ENCODE data around the gene CD209.
"Not testable (repeated sequence)": the region's sequence is repeated elsewhere in the genome, so short reads cannot be mapped to it uniquely, and the experiment has no call there.

The CD209 gene

GRCh38 chr19:7757358-7757757, 10.0 kb upstream of the CD209 start:
- Mint-ChIP-seq H3K9me3 (peaks cover 49% of the 10 kb centered on the region), H3K4me3 (no peak overlapping the region)

GRCh38 chr19:7756258-7756657, 8.9 kb upstream of the CD209 start:
- H3K4me3 Mint-ChIP-seq: no peak overlapping the region
- H3K27me3 Mint-ChIP-seq: peaks cover 12% of the 10 kb centered on the region
- H3K36me3 Mint-ChIP-seq: peaks cover 9% of the 10 kb centered on the region
- H3K27ac Mint-ChIP-seq: no peak overlapping the region
- CTCF ChIA-PET: no interaction called here
- H3K9me3 Mint-ChIP-seq: peaks cover 51% of the 10 kb centered on the region
- H3K4me1 Mint-ChIP-seq: no peaks in the 10 kb centered on the region
- DNase-seq: no peak

More at GRCh38 chr19:7757358-7757757, 10.0 kb upstream of the CD209 start:
- Mint-ChIP-seq H3K27me3 (peaks cover 12% of the 10 kb centered on the region), H3K4me1 (no peaks in the 10 kb centered on the region), H3K36me3 (peaks cover 9% of the 10 kb centered on the region), H3K27ac (no peak overlapping the region)
- DNase-seq: no peak
- CTCF ChIA-PET: no interaction called here

GRCh38 chr19:7751157-7751783, 3.9 kb upstream of the CD209 start:
- no peaks in the 10 kb centered on the region for H3K4me1 Mint-ChIP-seq
- CTCF ChIA-PET: no interaction called here
- H3K27ac Mint-ChIP-seq: no peak overlapping the region
- peaks cover 21% of the 10 kb centered on the region for H3K9me3 Mint-ChIP-seq
- peaks cover 19% of the 10 kb centered on the region for H3K27me3 Mint-ChIP-seq
- H3K4me3 Mint-ChIP-seq: no peak overlapping the region
- no peak for DNase-seq
- H3K36me3 Mint-ChIP-seq: no peaks in the 10 kb centered on the region

- Mint-ChIP-seq H3K27ac (no peak overlapping the region), H3K4me1 (no peaks in the 10 kb centered on the region), H3K9me3 (peaks cover 9% of the 10 kb centered on the region), H3K27me3 (peaks cover 27% of the 10 kb centered on the region), H3K36me3 (no peaks in the 10 kb centered on the region), H3K4me3 (no peak overlapping the region)
- CTCF ChIA-PET: no interaction called here
- DNase-seq: no peak
Observed at GRCh38 chr19:7748756-7749155, 1.4 kb upstream of the CD209 start.

DNA sequence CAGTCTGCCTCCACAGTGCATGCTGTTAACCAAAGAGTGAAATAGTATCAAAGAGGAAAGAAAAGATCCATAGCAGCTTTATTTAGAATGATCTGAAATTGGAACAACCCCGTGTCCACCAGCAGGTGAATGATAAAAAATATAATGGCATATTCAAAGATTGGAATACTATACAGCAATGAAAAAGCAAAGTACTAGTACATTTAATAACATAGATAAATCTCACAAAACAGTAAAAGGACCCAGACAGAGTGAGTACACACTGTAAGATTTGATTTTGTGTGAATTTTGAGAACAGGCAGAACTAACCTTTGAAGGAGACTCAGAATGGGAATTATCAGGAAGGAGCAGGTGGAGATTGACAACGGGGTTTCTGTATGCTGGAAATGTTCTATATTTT, 837 bp upstream of the CD209 start:
- Mint-ChIP-seq H3K4me1 (no peaks in the 10 kb centered on the region), H3K27me3 (peaks cover 28% of the 10 kb centered on the region), H3K36me3 (no peaks in the 10 kb centered on the region), H3K4me3 (no peak overlapping the region), H3K27ac (no peak overlapping the region), H3K9me3 (peaks cover 8% of the 10 kb centered on the region)
- CTCF ChIA-PET: no interaction called here
- no peak for DNase-seq

- H3K36me3 Mint-ChIP-seq, DNase-seq, H3K27ac Mint-ChIP-seq, H3K4me1 Mint-ChIP-seq, H3K9me3 Mint-ChIP-seq, H3K4me3 Mint-ChIP-seq: not testable (repeated sequence)
- CTCF ChIA-PET: interaction anchor here (1.1 kb wide), 1 partner anchor 65 kb away, joined by 3 read pairs; the partner anchor contains the start of gene TRAPPC5
- peaks cover 32% of the 10 kb centered on the region for H3K27me3 Mint-ChIP-seq
Observed at GRCh38 chr19:7746306-7746705, 1.0 kb downstream of the CD209 start.

DNA sequence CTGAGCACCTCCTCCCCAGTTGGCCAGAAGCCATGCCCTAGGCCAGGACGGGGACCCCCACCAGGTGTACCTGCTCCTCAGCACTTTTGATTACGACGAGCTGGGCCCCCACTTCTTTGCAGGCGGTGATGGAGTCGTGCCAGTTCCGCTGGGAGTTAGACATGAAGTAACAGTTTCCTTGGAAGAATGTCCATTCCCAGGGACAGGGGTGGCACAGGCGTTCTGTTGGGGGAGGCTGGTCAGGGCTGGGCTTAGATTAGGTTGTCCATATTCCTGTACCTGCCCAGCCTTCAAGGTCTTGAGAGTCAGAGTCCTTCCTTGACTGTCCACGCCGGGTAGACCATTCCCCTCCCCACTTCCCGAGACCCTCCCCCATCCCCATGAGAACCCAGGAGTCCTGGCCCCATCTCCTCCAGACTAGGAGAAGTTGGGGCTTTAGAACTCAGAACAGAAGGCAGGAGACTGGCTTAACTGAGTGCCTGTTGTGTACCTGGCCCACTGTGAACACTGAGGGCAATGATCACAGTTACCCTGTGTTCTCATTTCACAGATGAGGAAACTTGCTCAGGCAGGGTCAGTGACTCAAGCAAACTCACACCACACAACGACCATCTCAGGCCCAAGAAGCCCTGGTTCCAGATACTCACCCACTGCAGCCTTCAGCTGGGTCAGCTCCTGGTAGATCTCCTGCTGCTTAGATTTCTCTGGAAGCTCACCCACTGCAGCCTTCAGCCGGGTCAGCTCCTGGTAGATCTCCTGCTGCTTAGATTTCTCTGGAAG, 2.3 kb downstream of the CD209 start:
- H3K9me3 Mint-ChIP-seq: peaks cover 2% of the 10 kb centered on the region
- DNase-seq: no peak
- peaks cover 43% of the 10 kb centered on the region for H3K27me3 Mint-ChIP-seq
- no peaks in the 10 kb centered on the region for H3K36me3 Mint-ChIP-seq
- H3K4me3 Mint-ChIP-seq: no peak overlapping the region
- H3K4me1 Mint-ChIP-seq: no peaks in the 10 kb centered on the region
- no peak overlapping the region for H3K27ac Mint-ChIP-seq
- CTCF ChIA-PET: interaction anchor here (1.1 kb wide), 1 partner anchor 64 kb away, joined by 3 read pairs; the partner anchor contains the start of gene TRAPPC5

- CTCF ChIA-PET: no interaction called here
Observed at GRCh38 chr19:7744199-7744786, 3.0 kb downstream of the CD209 start.

DNA sequence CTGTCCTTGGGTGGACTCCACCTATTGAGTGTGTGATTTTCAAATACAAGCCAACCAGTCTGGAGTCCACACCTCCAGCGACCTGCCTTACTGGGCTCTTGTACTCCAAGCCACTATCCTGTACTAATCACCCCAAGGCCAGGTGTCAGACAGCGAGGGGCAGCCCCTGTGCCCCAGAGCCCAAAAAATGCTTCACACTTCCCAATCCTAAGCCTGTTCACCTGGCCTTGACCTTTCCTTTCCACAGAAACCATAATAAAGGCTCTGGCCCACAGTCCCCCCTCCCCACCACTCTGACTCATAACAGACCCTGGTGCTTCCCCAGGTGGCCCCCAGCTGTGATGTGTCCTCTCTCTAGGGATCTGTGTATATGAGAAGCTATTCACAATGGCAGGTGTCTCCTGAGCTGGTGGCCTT, 3.9 kb downstream of the CD209 start:
- Mint-ChIP-seq H3K27ac (no peak overlapping the region), H3K36me3 (no peaks in the 10 kb centered on the region), H3K4me3 (no peak overlapping the region), H3K9me3 (no peaks in the 10 kb centered on the region), H3K4me1 (no peaks in the 10 kb centered on the region), H3K27me3 (peaks cover 46% of the 10 kb centered on the region)
- CTCF ChIA-PET: no interaction called here
- DNase-seq: no peak

More at GRCh38 chr19:7744199-7744786, 3.0 kb downstream of the CD209 start:
- Mint-ChIP-seq H3K27me3 (peaks cover 44% of the 10 kb centered on the region), H3K36me3 (no peaks in the 10 kb centered on the region), H3K4me3 (no peak overlapping the region), H3K4me1 (no peaks in the 10 kb centered on the region), H3K27ac (no peak overlapping the region), H3K9me3 (peaks cover 2% of the 10 kb centered on the region)
- DNase-seq: no peak

GRCh38 chr19:7742991-7743390, 4.3 kb downstream of the CD209 start:
- Mint-ChIP-seq H3K9me3 (no peaks in the 10 kb centered on the region), H3K27me3 (peaks cover 45% of the 10 kb centered on the region), H3K4me1 (no peaks in the 10 kb centered on the region), H3K27ac (no peak overlapping the region), H3K4me3 (no peak overlapping the region), H3K36me3 (no peaks in the 10 kb centered on the region)
- CTCF ChIA-PET: no interaction called here
- DNase-seq: no peak

DNA sequence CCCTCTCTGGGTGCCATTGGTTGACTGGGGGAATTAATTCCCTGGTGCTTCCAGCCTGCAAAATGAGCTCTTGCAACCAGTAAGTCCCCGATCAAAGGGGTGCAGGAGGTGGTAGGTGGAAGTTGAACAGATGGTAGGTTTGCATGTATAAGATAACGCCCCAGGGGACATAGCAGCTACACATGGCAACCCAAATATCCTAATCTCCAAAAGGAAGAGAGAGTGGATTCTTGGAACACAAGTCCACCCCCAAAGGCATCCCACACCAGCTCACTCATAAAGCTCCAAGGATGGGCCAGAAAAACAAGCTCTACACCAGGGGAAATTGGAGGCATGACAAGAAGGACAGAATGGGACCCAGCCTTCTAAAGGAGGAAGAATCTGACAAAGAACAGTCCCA, 4.8 kb downstream of the CD209 start:
- no peak for DNase-seq

GRCh38 chr19:7740682-7741054, 6.7 kb downstream of the CD209 start:
- H3K9me3 Mint-ChIP-seq: no peaks in the 10 kb centered on the region
- CTCF ChIA-PET: no interaction called here
- no peak for DNase-seq
- H3K27ac Mint-ChIP-seq: no peak overlapping the region
- peaks cover 49% of the 10 kb centered on the region for H3K27me3 Mint-ChIP-seq
- H3K36me3 Mint-ChIP-seq: no peaks in the 10 kb centered on the region
- H3K4me3 Mint-ChIP-seq: no peak overlapping the region
- no peaks in the 10 kb centered on the region for H3K4me1 Mint-ChIP-seq

More for the DNA sequence above, 4.8 kb downstream of the CD209 start:
- Mint-ChIP-seq H3K27me3 (peaks cover 41% of the 10 kb centered on the region), H3K9me3 (no peaks in the 10 kb centered on the region), H3K4me1 (no peaks in the 10 kb centered on the region), H3K27ac (no peak overlapping the region), H3K36me3 (no peaks in the 10 kb centered on the region), H3K4me3 (no peak overlapping the region)
- CTCF ChIA-PET: no interaction called here

- no peak overlapping the region for H3K27ac Mint-ChIP-seq
- no peak overlapping the region for H3K4me3 Mint-ChIP-seq
- H3K4me1 Mint-ChIP-seq: no peaks in the 10 kb centered on the region
- CTCF ChIA-PET: no interaction called here
- no peak for DNase-seq
- H3K27me3 Mint-ChIP-seq: peaks cover 47% of the 10 kb centered on the region
- no peaks in the 10 kb centered on the region for H3K36me3 Mint-ChIP-seq
- no peaks in the 10 kb centered on the region for H3K9me3 Mint-ChIP-seq
Observed at GRCh38 chr19:7739801-7740681, 7.3 kb downstream of the CD209 start.

- no peak overlapping the region for H3K27ac Mint-ChIP-seq
- H3K9me3 Mint-ChIP-seq: no peaks in the 10 kb centered on the region
- DNase-seq: no peak
- peaks cover 47% of the 10 kb centered on the region for H3K27me3 Mint-ChIP-seq
- no peaks in the 10 kb centered on the region for H3K36me3 Mint-ChIP-seq
- H3K4me3 Mint-ChIP-seq: no peak overlapping the region
- CTCF ChIA-PET: no interaction called here
- H3K4me1 Mint-ChIP-seq: no peaks in the 10 kb centered on the region
Observed at GRCh38 chr19:7739211-7739755, 8.1 kb downstream of the CD209 start.

Measured in activated naive CD4-positive, alpha-beta T cell treated with anti-CD3 and anti-CD28 coated beads, Interleukin-2, amount 10 ng/mL, durations not matched to agents 7 days and 5 days (primary cell).